GM21619 (cell line): ENCODE data around the gene MSL2.
"Not testable (repeated sequence)": the region's sequence is repeated elsewhere in the genome, so short reads cannot be mapped to it uniquely, and the experiment has no call there.

Experiments
- ATAC-seq: cut with Tn5 transposase; IDR thresholded peaks from one replicate; pipeline ENCODE4 v1.9.1; 2021; ENCODE audit not compliant: unreplicated experiment

Gene MSL2, protein sequence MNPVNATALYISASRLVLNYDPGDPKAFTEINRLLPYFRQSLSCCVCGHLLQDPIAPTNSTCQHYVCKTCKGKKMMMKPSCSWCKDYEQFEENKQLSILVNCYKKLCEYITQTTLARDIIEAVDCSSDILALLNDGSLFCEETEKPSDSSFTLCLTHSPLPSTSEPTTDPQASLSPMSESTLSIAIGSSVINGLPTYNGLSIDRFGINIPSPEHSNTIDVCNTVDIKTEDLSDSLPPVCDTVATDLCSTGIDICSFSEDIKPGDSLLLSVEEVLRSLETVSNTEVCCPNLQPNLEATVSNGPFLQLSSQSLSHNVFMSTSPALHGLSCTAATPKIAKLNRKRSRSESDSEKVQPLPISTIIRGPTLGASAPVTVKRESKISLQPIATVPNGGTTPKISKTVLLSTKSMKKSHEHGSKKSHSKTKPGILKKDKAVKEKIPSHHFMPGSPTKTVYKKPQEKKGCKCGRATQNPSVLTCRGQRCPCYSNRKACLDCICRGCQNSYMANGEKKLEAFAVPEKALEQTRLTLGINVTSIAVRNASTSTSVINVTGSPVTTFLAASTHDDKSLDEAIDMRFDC

DNA sequence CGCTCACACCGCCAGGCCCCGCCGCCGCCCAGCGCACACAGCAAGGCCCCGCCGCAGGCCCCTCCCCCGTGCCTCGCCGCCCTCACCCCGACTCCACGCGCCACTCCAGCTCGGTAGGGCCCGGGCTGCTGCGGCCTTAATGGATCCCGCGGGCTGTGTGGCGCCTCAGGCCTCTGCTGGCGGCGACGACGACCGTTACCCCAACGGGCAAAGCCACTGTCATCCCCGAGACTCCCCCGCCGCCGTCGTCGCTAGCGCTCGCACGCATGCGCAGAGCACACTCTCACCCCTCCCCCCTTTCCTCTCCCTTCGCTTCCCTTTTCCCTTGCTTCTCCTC, at the start of gene MSL2:
Gene MSL2 (minus strand): TSS at position 272 of the 337 bp plus-strand sequence. CDS start 1,222 bp downstream, outside the sequence.
- ATAC-seq, result no peak

DNA sequence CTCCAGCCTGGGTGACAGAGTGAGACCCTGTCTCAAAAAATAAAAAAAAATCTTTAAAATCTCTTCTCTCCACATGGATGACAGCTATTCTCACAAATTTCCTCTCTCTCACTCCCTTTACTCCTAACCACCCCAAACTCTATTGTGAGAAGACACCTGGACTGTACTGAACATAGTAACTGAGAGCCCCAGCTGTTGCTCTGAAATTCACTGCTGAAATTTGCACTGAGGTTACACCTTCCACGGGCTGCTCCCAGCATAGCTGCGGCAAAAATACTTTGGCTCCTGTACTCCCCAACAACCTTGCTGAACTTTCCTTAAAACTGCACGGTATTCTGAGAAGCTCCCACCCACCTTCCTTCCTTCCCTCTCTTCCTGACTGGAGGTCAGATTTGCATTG, 49.6 kb upstream of the MSL2 start:
- no peak for ATAC-seq

DNA sequence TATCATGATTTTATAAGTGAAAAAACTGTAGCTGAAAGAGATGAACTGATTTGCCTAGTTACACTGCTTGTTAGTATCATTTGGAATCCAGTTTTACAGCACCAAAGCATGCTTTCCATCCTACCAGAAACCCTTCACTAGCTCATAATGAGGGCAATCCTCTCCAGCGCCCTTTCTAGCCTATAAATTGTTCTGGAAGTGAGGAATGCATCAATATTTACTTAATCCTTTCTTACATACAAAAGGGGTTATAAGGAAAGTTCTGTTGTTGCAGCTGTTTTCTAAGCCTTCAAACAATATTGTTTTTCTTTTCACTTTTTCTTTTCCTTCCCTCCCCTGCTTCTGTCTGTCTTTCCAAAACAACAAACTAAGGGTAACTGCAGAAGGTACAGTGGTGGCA, 43.0 kb upstream of the MSL2 start:
- no peak for ATAC-seq

DNA sequence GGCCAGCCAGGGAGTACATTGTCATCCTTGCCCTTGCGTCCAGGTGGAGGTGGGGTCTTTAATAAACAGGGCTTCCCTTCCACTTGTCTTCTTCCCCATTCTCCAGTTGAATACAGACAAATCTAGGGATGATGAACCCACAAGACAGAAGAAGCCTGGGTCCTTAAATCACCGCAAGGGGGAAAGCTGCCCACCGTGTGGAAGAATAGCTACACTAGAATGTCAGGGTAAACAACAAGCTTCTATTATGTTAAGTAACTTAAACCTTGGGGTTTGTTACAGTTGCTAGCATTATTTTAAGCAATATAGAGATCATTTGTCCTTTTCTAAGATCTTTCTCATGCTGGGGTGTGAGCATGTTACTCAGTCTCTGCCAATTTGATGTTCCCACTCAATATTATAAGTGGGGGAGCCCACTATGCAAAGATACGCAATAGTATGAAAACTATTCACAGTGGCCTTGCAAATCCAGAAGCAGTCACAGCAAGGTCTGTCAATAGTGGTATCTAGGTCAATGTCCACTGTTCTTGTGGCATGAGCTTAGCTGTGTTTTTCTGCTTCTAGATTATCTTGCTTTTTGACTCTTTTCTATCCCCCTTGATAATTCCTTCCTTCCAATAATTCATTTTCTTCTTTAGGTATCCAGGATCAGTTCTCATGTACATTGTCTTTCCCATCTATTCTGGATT, 42.0 kb upstream of the MSL2 start:
- ATAC-seq, result no peak

DNA sequence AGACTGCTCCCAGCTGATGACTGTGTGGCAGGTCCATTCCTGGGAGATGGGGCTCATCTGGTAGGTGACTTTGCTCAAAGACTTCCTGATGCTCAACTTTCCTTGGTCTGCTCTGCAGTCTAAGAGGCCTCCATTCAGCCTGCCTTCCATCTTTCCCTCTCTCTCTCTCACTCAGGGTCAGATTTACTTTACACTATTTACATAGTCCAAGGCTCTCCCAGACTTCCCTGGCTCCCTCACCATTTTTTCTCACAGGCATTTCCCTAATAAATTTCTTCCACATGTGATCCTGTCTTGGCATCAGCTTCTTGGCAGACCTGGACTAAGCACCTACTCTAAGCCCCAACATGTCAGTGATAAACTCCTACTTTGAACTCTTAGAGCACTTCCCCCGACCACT, 41.0 kb upstream of the MSL2 start:
- no peak for ATAC-seq

DNA sequence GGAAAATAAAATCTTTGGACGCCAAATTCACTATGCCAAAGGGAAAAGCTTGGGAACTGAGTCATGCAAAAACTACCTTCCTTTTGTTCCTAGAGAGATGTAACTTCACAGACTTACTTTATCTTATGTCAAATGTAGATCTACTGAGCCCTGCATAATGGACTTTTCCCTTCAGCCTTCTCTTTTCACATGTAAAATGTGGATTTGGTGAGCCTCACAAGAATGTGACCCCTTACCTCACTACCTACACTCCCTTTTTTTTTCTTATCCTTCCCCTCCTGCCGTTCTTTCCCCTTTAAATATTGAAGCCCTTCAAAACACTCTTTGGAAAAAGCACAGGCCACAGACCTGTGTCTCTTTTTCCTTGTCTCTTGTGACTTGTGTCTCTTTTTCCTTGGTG, 40.0 kb upstream of the MSL2 start:
- ATAC-seq, result no peak

DNA sequence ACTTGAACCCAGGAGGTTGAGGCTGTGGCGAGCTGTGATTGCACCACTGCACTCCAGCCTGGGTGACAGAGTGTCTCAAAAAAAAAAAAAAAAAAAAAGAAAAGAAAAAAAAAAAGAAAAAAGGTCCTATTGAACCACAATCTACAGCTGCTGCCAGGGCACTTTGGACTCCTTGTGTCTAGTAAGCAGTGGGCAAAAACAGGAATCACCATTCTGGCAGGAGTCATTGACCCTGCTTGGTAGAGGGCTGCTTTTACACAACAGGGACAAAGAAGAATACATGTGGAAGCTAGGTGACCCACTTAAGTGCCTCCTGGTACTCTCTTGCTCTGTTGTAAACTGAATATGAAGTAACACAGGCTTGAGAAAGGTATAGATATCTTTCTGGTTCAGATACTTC, 39.4 kb upstream of the MSL2 start:
- ATAC-seq, result no peak

DNA sequence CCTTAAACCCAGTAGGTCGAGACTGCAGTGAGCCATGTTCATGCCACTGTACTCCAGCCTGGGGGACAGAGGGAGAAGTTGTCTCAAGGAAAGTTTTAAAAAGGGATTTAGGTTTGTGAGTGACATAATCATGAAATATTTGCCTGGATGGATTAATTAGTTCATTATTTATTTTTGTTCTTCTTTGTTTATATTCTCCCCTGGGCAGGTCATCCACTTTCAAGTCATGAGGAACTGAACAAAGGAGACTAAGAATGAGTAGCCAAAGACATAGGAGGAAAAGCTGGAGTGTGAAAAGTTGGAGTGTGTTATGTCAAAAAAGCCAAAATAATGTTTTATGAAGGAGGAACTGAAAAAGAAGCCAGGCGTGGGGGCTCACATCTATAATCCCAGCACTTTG, 36.3 kb upstream of the MSL2 start:
- no peak for ATAC-seq

DNA sequence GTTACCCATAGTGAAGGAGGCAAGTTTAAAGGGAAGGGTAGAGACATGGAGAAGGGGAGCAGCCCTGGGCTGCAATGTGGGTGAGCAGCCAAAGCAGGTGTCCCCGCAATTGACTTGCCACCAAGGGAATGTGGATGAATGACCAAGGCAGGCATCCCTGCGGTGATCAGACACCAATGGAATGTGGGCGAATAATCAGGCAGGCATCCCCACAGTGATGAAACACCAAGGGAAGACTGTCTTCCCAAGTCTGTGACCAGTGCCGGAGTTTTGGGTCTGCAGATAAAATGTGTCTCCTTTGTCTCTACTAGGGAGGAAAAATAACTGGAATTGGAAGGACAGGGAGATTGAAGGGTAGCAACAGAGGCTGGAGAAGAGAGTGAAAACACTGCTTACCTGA, 26.6 kb upstream of the MSL2 start:
- ATAC-seq, result not testable (repeated sequence)

DNA sequence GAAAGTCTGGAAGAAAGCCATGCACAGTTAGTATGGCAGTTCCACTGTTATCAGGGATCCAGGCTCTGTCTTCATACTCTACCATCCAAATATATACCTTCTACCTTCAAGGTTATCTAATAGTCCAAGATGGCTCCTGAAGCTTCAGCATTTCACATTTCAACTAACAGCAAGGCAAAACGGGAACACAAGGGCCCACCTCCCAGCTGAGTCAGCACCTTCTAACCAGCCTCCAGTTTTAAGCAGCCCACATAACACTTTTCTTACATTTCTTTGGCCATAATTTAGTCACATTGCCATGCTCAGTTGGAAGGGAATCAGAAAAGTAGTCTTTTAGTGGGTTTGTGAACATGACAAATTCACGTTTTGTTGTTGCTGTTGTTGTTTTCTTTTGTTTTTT, 15.4 kb upstream of the MSL2 start:
- ATAC-seq, result no peak

DNA sequence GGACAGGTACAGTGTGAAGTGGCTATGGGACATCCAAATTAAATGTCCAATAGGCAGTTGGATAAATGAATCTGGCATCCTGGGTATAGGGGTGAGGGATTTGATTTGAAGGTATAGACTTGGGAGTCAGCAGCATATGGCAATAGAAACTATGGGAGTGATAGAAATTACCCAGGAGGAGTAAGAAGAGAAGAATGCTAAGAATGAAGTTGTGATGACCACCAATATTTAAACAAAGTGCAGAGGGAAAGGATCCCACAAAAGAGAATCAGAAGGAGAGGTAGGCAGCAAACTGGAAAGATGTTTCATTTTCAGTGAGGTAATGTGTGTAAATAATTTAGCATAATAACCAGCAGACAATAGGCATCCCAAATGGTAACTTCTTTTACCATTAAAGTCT, 13.8 kb upstream of the MSL2 start:
- no peak for ATAC-seq

DNA sequence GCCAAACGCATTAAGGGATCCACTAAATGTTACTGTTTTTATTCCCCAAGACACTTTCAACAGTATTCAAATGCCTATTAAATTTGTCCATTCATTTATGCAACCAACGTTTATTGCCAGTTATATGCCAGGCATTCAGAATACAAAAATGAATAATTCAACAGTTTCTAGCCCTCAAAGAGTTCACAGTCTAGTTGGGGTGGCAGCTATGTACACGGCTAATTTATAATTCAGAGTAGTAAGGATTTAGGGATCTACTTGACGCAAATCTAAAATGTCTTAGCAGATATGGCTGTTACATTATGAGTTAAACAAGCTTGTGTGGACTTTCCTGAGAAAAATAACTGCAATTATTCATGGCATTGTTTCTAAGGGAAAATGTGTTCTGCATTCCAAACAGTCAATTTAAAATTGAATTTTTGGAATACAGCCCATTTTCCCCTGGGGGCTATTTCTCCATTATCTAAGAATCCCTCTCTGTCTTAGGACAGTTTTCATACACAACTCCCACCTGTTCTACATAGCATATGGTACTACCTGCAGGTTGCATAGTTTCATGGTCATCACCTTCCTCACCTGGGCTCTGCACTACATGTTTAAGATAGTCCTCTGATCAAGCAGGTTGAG, 11.5 kb upstream of the MSL2 start:
- no peak for ATAC-seq

DNA sequence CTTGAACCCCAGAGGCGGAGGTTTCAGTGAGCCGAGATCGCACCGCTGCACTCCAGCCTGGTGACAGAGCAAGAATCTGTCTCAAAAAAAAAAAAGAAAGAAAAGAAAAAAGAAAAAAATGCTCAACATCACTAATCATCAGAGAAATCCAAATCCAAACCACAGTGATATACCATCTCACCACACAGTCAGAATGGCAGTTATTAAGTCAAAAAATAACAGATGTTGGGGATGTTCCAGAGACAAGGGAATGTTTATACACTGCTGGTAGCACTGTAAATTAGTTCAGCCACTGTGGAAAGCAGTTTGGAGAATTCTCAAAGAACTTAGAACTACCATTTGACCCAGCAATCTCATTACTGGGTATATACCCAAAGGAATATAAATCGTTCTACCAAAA, 3.1 kb upstream of the MSL2 start:
- not testable (repeated sequence) for ATAC-seq

DNA sequence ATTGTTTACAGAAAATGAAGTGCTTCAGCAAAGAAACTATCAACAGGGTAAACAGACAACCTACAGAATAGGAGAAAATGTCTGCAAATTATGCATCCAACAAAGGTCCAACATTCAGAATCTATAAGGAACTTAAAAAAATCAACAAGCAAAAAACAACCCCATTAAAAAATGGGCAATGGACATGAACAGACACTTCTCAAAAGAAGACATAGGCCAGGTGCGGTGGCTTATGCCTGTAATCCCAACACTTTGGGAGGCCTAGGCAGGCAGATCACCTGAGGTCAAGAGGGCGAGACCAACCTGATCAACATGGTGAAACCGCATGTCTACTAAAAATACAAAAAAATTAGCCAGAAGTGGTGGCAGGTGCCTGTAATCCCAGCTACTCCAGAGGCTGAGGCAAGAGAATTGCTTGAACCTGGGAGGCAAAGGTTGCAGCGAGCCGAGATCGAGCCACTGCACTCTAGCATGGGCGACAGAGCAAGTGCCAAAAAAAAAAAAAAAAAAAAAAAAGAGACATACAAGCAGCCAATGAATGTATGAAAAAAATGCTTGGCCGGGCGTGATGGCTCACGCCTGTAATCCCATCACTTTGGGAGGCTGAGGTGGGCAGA, 2.4 kb upstream of the MSL2 start:
- not testable (repeated sequence) for ATAC-seq

DNA sequence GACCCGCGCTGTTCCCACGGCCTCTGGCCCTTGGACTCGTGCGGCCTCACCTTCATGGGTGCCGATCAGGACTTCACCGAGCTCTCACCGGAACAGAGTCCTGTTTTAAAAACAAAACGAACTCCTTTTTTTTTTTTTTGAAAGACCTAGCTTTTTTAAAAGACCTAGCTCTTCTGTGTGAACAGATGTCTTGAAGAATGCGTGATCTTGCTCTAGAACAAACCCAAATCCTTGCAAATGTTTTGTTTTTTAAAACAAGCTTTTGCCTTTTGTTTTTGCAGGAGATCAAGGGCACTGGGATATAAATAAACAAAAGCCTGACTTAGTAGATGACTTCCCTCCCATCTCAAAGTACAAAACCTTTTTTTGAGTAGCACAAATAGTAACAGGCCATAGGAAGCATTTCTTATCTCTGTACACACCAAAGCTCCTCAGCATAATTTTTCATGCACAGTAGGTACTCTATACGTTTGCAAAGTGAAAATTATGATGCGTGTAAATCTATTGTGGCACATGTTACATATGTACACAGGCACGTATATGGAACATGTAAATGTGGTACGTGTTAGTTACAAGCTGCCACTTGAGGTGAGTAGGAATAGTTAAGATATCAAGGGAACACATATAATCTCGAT, 1.1 kb upstream of the MSL2 start:
- no peak for ATAC-seq

DNA sequence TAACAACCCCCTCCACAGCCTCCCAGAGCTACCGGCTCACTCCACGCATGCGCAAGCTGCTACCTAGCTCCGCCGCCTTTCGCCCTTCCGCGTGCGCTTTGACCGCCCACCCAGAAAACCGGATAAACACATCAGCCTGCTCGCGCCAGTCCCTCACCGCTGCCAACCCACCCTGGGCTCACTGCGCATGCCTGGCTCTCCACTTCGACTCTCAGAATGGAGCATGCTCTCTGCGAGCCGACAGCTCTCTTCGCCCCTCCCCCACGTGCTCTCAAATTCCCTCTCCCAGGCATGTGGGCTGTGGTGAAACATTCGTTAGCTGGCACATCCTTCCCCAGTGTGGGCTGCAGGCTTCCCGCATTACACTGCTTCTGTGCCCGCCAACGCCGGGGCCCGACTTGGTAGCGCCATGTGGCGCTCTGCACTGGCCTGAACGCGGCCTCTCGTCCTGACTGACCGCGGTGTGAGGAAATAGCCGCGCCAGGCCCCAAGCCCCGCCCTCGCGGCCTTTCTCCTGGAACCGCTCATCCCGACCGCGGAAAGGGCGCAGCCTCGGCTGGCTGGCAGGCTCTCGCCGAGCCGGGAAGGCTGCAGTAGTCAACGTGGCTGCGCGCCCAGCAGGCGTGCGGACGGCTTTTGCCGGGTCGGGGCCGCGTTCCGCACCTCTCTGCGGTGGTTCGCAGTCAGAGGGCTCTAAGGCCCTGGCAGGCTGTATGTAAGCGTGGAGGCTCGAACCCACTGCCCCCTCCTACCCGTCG, 445 bp upstream of the MSL2 start:
- ATAC-seq, result peak; percentile 69

DNA sequence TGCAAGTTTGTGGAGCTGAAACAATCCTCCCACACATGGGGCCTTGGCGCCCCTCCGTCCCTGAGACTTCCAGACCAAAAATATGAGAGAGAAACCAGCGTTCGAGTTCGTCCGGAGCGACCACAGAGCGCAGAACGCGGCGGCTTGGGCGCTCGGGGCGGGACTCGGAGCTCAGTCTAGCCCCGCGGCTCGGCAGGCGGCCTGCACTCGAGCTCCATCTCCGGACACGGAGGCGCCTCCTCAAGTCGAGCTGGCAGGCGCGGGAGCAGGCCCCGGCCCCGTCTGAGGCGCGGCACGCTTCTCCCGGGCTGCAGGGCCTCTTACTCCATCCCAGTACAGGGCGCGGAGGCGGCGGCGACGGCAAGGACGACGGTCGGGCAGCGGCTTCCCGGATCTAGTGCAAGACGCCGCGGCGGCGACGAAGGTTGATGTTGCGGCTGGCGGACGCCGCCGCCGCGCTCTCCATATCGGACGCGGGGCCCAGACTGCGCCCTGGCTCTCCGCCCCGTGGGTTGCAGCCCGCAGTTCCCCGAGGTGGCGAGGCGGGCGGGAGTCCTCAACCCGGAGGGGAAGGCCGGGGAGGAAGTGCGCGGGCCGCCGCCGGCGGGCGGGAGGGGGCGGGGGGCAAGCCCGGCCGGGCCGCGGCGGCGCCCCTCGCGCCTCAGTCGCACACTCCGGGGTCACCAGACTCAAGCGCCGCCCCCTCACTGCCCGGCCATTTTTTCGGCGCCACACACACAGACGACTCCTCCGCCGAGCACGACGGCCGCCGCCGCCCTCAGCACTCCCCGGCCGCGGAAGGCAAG, 674 bp downstream of the MSL2 start:
- peak; percentile 33 for ATAC-seq

DNA sequence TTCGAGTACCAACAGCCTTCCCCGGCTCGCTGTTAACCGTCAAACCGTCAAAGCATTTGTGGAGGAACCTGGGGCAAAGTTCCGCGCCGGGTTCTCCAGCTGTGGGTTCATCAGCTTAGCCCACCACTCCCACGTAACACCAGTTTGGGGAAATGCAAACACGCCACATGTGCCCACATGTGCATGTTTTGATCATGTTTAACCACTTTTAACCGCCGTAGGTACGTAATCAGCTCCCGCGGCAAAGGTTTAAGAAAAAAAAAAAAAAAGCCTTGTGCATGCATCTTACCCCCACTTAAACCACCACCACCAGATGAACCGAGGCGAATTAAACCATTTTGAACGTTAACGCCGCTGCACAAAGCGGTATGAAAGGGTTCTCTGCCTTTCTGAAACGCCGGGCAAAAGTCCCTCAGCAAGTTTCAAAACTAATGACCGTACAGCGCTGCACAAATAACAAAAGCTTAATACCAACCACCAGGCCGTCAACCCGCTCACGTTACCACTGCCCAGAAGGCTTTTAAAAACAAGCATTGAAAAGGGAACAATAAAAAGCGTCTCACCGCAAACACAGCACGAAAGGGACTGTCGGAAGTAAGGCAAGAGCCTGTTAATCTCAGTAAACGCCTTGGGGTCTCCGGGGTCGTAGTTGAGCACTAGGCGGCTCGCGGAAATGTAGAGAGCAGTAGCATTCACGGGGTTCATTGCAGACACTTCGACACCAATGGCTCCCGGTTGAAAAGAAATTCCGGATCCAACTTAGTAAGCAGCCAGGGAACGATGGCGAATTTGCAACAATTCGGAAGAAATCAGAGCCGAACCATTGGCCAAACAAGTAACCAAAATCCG, 1.5 kb downstream of the MSL2 start:
- no peak for ATAC-seq
